Tibial nerve (tissue), 4 donors: ENCODE data around the gene SH3RF3. TPM values are rescaled to one million over a fixed set of nuclear protein-coding genes. Genes with fewer than 3 reads are reported as not detected.
A peak's percentile ranks its signal among the peaks of the same experiment; 100 is the strongest.

Source experiments
- DNase-seq, 2 donors: peaks; one replicate each; pipeline ENCODE4 v3.0.0-alpha.2; 2019; ENCODE audit warnings: low spot score in 2 of 2
- H3K27ac ChIP-seq, 4 donors: fragments of 200-600 bp; sonication (generic) in 3 of 4; one replicate each; pipeline ENCODE4 v1.5.1; 2017 to 2019; ENCODE audit warnings: mild to moderate bottlenecking in 1 of 4
- H3K27me3 ChIP-seq, 2 donors: fragments of 200-600 bp; sonication (generic) in 1 of 2; one replicate each; pipeline versions ENCODE4 v1.5.1 to v1.6.0; 2017 to 2019
- H3K36me3 ChIP-seq, 3 donors: fragments of 200-600 bp; sonication (generic); one replicate each; pipeline ENCODE4 v1.5.1; 2018 to 2019
- H3K4me1 ChIP-seq, 4 donors: fragments of 200-600 bp; sonication (generic) in 3 of 4; one replicate each; pipeline ENCODE4 v1.5.1; 2017 to 2019
- H3K4me3 ChIP-seq, 4 donors: fragments of 200-600 bp; sonication (generic) in 3 of 4; one replicate each; pipeline ENCODE4 v1.5.1; 2017 to 2019; ENCODE audit warnings: mild to moderate bottlenecking in 1 of 4, moderate library complexity in 1 of 4
- H3K9me3 ChIP-seq, 4 donors: fragments of 200-600 bp; sonication (generic) in 3 of 4; one replicate each; pipeline ENCODE4 v1.5.1; 2017 to 2019
- CTCF ChIP-seq, 5 experiments: fragments of 200-600 bp in 3 of 5; fragments of 450-650 bp in 2 of 5; sonication (generic) in 3 of 5; IDR thresholded peaks; one replicate each; pipeline ENCODE4 v1.5.1; 2016 to 2019; ENCODE audit warnings: antibody characterized with exemption in 5 of 5, mild to moderate bottlenecking in 3 of 5, moderate library complexity in 2 of 5
- EP300 ChIP-seq, 2 donors: sonication (generic); formaldehyde crosslinking; IDR thresholded peaks; one replicate each; pipeline ENCODE4 v1.6.1; 2017; ENCODE audit warnings: antibody characterized with exemption in 2 of 2, mild to moderate bottlenecking in 1 of 2
- POLR2A ChIP-seq, 2 donors: fragments of 450-650 bp; IDR thresholded peaks; one replicate each; pipeline ENCODE4 v1.6.1; 2017; ENCODE audit warnings: antibody characterized with exemption in 2 of 2, mild to moderate bottlenecking in 2 of 2, moderate library complexity in 2 of 2
- WGBS, 2 donors: methylation state at CpG; one replicate each; pipeline ENCODE4 v1.1.5; 2018; 5-methylcytosine and 5-hydroxymethylcytosine counted together
- total RNA-seq, 4 donors: library from RNA; depleted of rRNA; stranded (reverse); fragments of >200 nt; gene quantifications; one replicate each; pipeline ENCODE4 v1.1.0, GENCODE V29; 2016

Gene SH3RF3
- total RNA-seq, 4 donors from 2014 or later, result 6.9 to 18.0 (median 11.4) TPM

- Histone ChIP-seq H3K4me3 (no peak overlapping the region), H3K4me1 (peaks cover 0 to 8% (median 2%) of the 10 kb centered on the region in 4 donors), H3K9me3 (no peaks in the 10 kb centered on the region), H3K36me3 (no peaks in the 10 kb centered on the region), H3K27me3 (no peaks in the 10 kb centered on the region), H3K27ac (no peak overlapping the region)
- no peak for DNase-seq
- TF ChIP-seq CTCF (IDR thresholded peaks at IDR 0.05), result no peak
- TF ChIP-seq POLR2A (IDR thresholded peaks at IDR 0.05), result no peak
- TF ChIP-seq EP300 (IDR thresholded peaks at IDR 0.05), result peak in 1 of 2 donors; percentile 20
- WGBS, 2 donors, result 41 to 45% methylated on average over 15 of the region's 15 CpGs
Measured at GRCh38 chr2:109279243-109279860, 150.3 kb downstream of the SH3RF3 start.

DNA sequence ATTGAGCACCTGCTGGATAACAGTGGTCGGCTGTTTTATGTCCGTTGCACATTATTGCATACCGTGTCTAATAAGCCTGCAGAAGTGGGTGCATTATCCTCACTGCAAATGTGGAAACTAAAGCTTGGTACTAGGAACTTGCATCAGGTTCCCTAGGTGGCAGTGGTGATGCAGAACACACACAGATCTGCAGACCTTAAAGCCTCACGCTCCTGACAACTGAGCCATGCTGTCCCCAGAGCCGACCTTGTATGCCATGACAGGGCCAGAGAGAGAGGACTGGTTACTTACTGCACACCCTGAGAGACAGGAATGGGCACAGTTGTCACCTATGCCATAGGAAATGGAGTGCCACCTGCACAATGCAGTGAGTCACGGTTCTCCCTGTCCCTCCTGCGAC is 151.8 kb downstream of the SH3RF3 start:
- Histone ChIP-seq H3K9me3 (no peaks in the 10 kb centered on the region), H3K36me3 (no peaks in the 10 kb centered on the region), H3K27ac (no peak overlapping the region), H3K4me3 (no peak overlapping the region), H3K27me3 (no peaks in the 10 kb centered on the region), H3K4me1 (peaks cover 0 to 22% (median 2%) of the 10 kb centered on the region in 4 donors)
- TF ChIP-seq CTCF (IDR thresholded peaks at IDR 0.05), result no peak
- TF ChIP-seq EP300 (IDR thresholded peaks at IDR 0.05), result no peak
- no peak for TF ChIP-seq POLR2A (IDR thresholded peaks at IDR 0.05)
- WGBS, 2 donors, result 78 to 90% methylated on average over 7 of the region's 7 CpGs
- no peak for DNase-seq

- H3K27ac ChIP-seq, result no peak overlapping the region
- WGBS, 2 donors, result 90 to 95% methylated on average over 5 to 11 of the region's 12 CpGs
- no peaks in the 10 kb centered on the region for H3K36me3 ChIP-seq
- no peak overlapping the region for H3K4me3 ChIP-seq
- H3K9me3 ChIP-seq, result no peaks in the 10 kb centered on the region
- DNase-seq, result no peak
- peaks cover 0 to 22% (median 2%) of the 10 kb centered on the region in 4 donors for H3K4me1 ChIP-seq
- no peaks in the 10 kb centered on the region for H3K27me3 ChIP-seq
- TF ChIP-seq POLR2A (IDR thresholded peaks at IDR 0.05) (no peak), EP300 (IDR thresholded peaks at IDR 0.05) (no peak), CTCF (IDR thresholded peaks at IDR 0.05) (no peak)
Measured at GRCh38 chr2:109282360-109282759, 153.4 kb downstream of the SH3RF3 start.

DNA sequence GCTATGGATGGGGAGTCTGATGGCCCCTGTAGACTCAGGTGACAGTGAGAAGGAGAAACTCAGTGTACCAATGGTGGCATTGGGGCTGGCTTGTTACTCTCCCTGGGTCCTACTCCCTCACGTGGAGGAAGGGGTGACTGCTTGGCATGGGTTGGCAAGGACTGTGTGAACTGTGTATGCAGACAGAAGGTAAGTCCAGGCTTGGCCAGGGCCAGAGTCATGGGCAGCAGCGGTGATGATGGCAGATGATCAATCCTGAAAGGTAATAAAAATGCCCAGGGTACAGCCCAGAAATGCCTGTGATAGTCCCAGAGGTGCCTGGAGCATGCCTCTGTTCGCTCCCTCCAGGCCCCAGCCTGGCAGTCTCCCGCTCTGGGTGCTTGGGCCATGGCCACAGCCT is 153.9 kb downstream of the SH3RF3 start:
- H3K4me3 ChIP-seq, result no peak overlapping the region
- H3K36me3 ChIP-seq, result no peaks in the 10 kb centered on the region
- peaks cover 0 to 22% (median 2%) of the 10 kb centered on the region in 4 donors for H3K4me1 ChIP-seq
- no peaks in the 10 kb centered on the region for H3K27me3 ChIP-seq
- H3K27ac ChIP-seq, result no peak overlapping the region
- TF ChIP-seq EP300 (IDR thresholded peaks at IDR 0.05) (no peak), CTCF (IDR thresholded peaks at IDR 0.05) (no peak)
- WGBS, 2 donors, result 93% methylated on average over 4 of the region's 4 CpGs
- no peaks in the 10 kb centered on the region for H3K9me3 ChIP-seq
- DNase-seq, result no peak

DNA sequence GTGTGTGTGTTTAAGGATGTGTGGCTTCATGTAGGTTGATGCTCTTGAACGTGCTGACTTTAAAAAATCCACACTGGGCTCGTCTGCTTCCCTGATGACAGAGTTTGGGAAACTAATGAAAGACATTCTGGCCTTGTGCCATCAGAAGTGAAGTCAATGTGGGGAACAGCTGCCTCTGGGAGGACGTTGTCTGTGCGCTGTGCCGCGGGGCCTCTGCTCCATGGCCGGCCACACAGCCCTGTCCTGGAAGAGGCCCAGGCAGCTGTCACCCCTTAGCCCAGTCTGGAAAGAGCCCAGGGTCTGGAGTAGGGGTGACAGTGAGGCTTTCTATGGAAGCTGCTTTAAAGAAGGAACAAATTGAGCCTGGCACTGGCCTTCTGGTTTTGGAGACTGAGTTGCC is 155.8 kb downstream of the SH3RF3 start:
- Histone ChIP-seq H3K9me3 (no peaks in the 10 kb centered on the region), H3K4me3 (no peak overlapping the region), H3K36me3 (no peaks in the 10 kb centered on the region), H3K27ac (no peak overlapping the region), H3K4me1 (peaks cover 0 to 19% (median 0%) of the 10 kb centered on the region in 4 donors), H3K27me3 (no peaks in the 10 kb centered on the region)
- WGBS, 2 donors, result 24 to 41% methylated on average over 7 of the region's 7 CpGs
- TF ChIP-seq POLR2A (IDR thresholded peaks at IDR 0.05) (no peak), EP300 (IDR thresholded peaks at IDR 0.05) (no peak), CTCF (IDR thresholded peaks at IDR 0.05) (no peak)
- peak in 1 of 2 donors; percentile 33 for DNase-seq
